ENCODE measurements around the gene MYLK4. TPM values are rescaled to one million over a fixed set of nuclear protein-coding genes. Genes with fewer than 3 reads are reported as not detected.

The MYLK4 gene
- total and polyA plus RNA-seq, 2 of the 13 experiments (the other 11 are each of a cell fraction or from before 2014, with no cell fraction given), result 0.26 to 0.29 TPM

- TF ChIP-seq TRAFD1 (CRISPR knock-in tag; IDR thresholded peaks at IDR 0.05; ENCODE audit: borderline replicate concordance) (no peak), ARID3A (IDR thresholded peaks at IDR 0.05; ENCODE audit: low read depth, low read length) (no peak), GPN1 (CRISPR knock-in tag; IDR thresholded peaks at IDR 0.05; ENCODE audit: borderline replicate concordance) (no peak), NCOR1 (IDR thresholded peaks at IDR 0.05; ENCODE audit: borderline replicate concordance, low read length) (no peak), ZBTB46 (CRISPR knock-in tag; IDR thresholded peaks at IDR 0.05; ENCODE audit: borderline replicate concordance) (no peak), ZFP37 (CRISPR knock-in tag; IDR thresholded peaks at IDR 0.05; ENCODE audit: borderline replicate concordance) (0 out of 2 replicates have a peak, but pooled peaks have one; percentile 65), RXRB (CRISPR knock-in tag; IDR thresholded peaks at IDR 0.05; ENCODE audit: borderline replicate concordance) (peak; percentile 44; the same call in 1 of the 2 replicates), KLF11 (CRISPR knock-in tag; IDR thresholded peaks at IDR 0.05) (0 out of 2 replicates have a peak, but pooled peaks have one; percentile 79), ZNF34 (CRISPR knock-in tag; IDR thresholded peaks at IDR 0.05; ENCODE audit: borderline replicate concordance) (no peak), ZSCAN9 (CRISPR knock-in tag; IDR thresholded peaks at IDR 0.05; ENCODE audit: borderline replicate concordance) (peak; percentile 68; the same call in 1 of the 2 replicates), ZNF44 (CRISPR knock-in tag; IDR thresholded peaks at IDR 0.05) (no peak), JUN (CRISPR knock-in tag; IDR thresholded peaks at IDR 0.05) (no peak), PLSCR1 (CRISPR knock-in tag; IDR thresholded peaks at IDR 0.05; ENCODE audit: borderline replicate concordance) (no peak), NR2C2 (CRISPR knock-in tag; IDR thresholded peaks at IDR 0.05; ENCODE audit: borderline replicate concordance) (no peak), ZNF503 (CRISPR knock-in tag; IDR thresholded peaks at IDR 0.05) (peak; percentile 38), AGO2 (optimal IDR thresholded peaks at IDR 0.05; ENCODE audit: low read depth, low read length) (no peak), RAD51 (IDR thresholded peaks at IDR 0.05; ENCODE audit: borderline replicate concordance) (no peak), MEIS1 (CRISPR knock-in tag; IDR thresholded peaks at IDR 0.05; ENCODE audit: borderline replicate concordance) (no peak), NR2F2 (IDR thresholded peaks at IDR 0.05; ENCODE audit: borderline replicate concordance, low read depth) (no peak), CBX1 (IDR thresholded peaks at IDR 0.05; ENCODE audit: low read depth) (peak; percentile 68), SIX4 (CRISPR knock-in tag; IDR thresholded peaks at IDR 0.05) (no peak), ZBTB7B (CRISPR knock-in tag; IDR thresholded peaks at IDR 0.05) (no peak)
Measured at GRCh38 chr6:2634139-2634964, 116.4 kb downstream of the MYLK4 start (continued).

All from HepG2 (cell line).